Measurements from ENCODE around the gene CHIA.
"Not testable (repeated sequence)": the region's sequence is repeated elsewhere in the genome, so short reads cannot be mapped to it uniquely, and the experiment has no call there.

Gene CHIA

DNA sequence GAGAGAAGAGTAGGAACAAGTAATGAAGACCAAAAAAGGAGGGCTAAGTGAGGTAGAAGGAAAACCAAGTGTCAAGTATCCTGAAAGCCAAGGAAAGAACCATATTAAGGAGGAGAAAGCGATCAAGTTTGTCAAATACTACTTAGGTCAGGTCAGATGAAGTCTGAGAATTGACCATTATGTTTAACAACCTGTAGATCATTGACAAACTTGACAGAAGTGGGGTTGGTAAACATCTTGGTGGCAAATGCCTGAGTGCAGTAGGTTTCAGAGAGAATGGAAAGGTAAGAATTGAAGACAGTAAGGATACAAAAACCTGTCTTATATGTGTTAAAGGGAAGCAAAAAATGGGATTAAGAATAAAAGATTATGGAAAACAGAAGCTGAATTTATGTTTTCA is 3.7 kb upstream of the CHIA start:
- ATAC-seq: no peak

DNA sequence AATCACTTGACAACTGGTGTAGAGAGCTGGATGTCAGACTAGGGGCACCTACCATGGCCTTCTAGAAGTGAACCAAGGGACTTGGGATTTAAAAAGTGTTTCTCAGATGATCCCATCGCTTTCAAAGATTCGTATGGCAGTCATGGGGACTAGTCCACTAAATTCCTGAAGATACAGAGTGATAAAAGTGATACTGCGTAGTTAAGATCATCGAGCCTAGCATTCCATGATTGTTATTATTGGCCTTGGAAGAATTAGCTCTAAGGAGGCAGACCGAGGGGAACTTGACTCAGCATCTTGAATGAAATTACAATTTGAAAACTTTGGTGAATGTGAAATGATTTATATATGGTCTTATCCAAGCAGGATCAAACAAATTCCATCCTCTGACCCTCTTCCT is 1.3 kb upstream of the CHIA start:
- no peak for ATAC-seq

DNA sequence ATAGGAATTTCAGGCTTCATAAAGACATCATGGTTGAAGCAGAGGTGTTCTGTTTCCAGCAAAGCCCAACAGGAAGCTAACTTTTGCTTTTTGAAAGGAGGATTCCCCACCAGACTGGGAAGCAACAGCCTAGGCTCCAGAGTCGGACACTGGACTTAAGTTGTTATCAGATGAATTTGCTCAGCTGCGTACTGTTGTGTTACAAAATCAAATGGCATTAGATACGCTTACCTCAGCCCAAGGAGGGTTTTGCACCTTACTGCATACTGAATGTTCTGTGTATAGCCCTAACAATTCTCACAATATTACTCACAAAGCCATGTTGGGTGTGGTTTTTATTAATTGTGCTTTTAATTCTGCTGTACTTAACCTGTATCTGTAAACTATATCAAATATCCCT is 547 bp upstream of the CHIA start:
- ATAC-seq: no peak

DNA sequence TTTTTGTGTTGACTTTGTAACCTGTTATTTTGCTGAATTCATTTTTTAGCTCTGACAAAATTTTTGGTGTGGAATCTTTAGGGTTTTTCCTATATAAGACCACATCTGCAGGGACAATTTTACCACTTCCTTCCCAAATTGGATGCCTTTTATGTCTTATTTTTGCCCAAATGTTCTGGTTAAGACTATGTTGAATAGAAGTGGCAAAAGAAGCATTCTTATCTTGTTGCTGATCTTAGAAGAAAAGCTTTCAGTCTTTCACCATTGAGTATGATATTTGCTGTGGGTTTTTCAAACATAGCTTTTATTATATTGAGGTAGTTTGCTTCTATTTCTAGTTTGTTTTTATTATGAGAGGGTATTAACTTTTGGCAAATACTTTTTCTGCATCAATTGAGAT is 3.7 kb downstream of the CHIA start:
- ATAC-seq: no peak

DNA sequence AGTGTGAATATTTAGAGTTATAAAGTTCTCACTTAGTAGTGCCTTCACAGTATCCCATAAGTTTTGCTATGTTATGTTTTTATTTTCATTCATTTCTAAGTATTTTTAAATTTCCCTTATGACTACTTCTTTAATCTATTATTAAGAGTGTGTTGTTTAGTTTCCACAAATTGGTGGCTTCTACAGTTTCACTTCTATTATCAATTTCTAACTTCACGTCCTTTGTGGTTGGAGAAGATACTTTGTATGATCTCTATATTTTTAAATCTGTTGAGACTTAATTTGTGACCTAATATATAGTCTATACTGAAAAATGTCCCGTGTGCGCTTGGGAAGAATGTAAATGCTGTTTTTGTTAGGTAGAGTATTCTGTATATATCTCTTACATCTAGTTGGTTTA is 11.7 kb downstream of the CHIA start:
- ATAC-seq: no peak

DNA sequence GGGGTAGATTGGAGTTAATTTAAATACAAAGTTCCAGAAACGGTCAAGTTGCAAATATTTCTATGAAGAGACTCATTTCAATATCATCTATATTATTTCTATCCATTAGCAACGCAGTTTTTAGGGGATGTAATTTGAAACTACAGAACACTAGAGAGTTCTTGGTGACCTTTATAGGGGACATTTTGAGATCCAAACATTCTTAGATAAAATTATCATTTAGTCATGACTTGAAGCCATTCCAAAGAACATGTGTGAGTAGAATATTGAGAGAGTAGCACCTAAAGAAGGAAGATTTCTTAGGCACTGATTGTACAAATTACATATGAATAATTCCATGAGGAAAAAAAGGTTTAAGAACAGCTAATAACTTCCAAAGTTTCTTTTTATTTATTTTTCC is 19.0 kb downstream of the CHIA start:
- no peak for ATAC-seq

DNA sequence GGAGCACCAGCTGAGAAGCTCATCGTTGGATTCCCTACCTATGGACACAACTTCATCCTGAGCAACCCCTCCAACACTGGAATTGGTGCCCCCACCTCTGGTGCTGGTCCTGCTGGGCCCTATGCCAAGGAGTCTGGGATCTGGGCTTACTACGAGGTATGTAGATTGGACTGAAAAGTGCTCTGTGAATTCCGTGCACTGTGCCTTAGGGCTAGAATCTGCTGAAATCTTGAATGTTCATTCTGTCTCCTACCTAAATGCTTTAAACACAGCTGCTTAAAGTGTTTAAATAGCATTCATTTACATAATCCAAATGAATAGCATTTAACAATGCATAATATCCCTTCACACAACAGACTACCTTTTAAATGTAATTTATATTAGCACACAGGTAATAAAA is 27.9 kb downstream of the CHIA start:
- no peak for ATAC-seq

DNA sequence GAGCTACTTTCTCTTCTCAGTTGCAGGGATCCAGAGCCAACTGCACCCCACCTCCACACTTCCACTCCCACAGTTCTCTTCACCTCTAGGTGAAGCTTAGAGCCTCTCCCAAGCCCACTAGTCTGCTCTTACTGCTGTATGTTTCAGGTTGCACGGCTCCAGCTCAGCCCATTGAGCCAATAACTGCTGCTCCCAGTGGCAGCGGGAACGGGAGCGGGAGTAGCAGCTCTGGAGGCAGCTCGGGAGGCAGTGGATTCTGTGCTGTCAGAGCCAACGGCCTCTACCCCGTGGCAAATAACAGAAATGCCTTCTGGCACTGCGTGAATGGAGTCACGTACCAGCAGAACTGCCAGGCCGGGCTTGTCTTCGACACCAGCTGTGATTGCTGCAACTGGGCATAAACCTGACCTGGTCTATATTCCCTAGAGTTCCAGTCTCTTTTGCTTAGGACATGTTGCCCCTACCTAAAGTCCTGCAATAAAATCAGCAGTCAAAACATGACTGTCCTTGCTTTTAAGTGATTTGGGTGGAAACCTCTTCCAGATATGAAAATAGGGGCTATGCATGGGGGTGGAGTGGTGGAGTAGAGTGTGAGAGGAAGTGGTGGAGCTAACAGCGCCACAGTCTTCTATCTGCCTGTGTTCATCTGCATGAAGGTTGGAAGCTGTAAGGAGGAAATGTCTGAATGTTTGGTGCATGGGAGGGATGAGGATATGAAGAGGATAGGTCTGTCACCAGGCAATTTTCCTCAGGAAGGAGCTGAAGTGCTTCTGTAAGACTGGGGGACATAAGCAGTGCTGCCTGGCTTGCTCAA is 29.6 kb downstream of the CHIA start:
- no peak for ATAC-seq

DNA sequence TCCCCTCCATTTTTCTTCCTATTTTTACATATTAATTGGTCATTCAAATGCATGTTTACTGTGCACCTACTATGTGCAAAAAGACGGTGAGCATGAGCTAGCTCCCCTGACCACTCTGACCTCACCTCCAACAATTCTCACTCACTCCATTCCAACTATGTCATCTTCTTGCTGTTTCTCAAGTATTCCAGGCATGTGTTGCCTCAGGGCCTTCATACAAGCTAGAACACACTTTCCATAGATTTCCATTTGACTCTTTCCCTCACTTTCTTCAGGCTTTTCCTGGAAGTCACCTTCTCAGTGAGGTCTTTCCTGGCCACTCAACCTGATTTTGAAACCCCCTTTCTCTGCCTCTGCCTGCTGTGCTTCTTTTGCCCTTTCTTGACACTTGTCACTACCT is 32.6 kb downstream of the CHIA start:
- ATAC-seq: no peak

DNA sequence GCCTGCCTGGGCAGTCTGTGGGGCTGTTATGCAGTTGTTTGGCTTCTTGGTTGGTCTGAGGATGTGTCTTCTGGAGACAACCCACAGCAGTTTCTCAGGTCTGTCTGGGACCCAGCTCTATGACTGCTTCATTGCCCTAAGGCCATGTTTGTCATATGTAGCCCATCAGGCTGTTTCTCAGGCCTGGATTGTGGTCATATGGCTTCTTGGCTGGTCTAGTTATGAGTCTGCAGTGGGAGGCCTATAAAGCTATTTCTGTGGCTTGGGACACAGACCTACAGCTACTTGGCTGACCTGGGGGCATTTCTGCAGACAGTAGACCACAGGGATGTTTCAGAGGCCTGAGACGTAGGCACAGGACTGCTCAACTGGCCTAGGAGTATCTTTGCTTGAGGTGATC is 41.5 kb downstream of the CHIA start:
- no peak for ATAC-seq

DNA sequence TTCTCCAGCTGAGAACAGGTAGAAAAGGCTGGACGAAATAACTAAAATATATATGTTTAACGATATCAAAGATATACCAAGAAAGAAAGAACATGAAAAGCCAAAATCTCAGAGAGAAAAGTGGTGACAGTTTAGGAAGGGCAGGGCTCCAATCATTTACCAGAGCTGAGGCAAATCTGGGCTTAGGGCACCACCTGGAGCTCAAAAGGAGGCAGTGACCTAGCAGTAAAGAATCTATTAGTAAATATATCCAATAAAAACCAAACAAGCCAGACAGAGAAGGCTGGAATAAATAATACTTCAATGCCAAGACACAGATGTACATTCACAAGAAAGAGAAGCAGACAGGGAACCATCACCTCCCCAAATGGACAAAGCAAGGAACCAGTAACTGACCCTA is 43.5 kb downstream of the CHIA start:
- peak; percentile 58 to 76 for ATAC-seq

DNA sequence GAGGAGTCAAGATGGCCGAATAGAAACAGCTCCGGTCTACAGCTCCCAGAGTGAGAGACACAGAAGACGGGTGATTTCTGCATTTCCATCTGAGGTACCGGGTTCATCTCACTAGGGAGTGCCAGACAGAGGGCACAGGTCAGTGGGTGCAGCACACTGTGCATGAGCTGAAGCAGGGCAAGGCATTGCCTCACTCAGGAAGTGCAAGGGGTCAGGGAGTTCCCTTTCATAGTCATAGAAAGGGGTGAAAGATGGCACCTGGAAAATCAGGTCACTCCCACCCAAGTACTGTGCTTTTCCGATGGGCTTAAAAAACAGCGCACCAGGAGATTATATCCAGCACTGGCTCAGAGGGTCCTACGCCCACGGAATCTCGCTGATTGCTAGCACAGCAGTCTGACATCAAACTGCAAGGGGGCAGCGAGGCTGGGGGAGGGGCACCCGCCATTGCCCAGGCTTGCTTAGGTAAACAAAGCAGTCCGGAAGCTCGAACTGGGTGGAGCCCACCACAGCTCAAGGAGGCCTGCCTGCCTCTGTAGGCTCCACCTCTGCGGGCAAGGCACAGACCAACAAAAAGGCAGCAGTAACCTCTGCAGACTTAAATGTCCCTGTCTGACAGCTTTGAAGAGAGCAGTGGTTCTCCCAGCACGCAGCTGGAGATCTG is 44.7 kb downstream of the CHIA start:
- ATAC-seq: not testable (repeated sequence)

DNA sequence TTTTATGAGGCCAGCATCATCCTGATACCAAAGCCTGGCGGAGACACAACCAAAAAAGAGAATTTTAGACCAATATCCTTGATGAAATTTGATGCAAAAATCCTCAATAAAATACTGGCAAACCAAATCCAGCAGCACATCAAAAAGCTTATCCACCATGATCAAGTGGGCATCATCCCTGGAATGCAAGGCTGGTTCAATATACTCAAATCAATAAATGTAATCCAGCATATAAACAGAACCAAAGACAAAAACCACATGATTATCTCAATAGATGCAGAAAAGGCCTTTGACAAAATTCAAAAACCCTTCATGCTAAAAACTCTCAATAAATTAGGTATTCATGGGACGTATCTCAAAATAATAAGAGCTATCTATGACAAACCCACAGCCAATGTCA is 48.2 kb downstream of the CHIA start:
- not testable (repeated sequence) for ATAC-seq

DNA sequence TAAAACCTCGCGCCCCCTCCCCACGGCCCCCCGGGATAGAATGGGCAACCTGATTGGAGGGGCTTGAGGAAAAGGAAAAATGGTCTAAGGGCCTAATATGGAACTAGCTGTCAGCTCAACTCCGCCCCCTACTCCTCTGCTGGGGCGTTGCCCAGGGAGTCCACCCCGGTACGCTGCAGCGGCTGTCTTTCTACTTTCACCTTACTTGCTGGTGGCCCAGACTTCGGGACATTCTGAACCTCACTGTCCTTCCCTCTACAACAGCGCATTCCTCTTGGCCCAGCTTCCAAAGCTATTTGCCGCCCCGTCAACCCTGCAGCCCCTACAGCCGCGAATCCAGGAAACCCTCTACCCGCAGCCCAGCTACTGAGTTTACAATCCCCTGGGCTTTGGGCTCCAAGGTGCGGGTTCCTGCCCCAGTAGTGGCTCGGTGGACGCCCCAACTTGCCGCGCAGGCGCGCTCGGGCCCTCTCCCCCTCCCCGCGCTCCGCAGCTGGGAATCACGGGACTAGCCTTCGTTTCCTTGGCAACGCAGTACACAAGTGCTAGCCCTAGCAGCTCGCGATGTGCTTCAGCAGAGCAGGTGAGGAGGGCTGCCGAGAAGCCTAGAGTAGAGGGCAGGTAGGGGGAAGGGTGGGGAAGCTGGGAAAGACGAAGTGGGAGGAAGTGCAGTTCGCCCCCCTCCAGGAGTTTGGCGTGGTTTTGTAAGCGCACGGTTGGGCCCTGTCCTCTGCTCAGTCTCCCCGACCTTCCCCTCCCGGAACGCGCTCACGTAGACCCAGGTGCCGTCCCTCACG is 55.6 kb downstream of the CHIA start:
- ATAC-seq: peak; percentile 89

DNA sequence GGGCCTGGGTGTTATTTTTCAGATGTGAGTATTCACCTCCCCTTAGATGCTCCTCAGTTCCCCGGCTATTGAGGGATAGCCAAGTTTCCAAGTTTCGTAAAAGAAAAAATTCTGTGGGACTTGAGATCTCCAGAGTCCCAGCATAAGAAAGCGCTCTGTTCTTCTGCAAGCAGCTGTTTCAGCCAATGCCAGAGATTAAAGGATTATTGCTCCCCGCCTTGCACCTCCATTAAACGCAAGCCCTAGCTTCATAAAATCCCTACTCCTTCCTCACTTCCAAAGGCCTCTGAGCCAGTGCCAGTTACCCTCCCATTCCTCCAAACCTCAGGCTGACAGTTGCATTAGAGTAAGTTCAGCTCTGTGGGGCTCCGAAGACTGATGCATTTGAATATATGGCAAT is 56.4 kb downstream of the CHIA start:
- no peak for ATAC-seq

DNA sequence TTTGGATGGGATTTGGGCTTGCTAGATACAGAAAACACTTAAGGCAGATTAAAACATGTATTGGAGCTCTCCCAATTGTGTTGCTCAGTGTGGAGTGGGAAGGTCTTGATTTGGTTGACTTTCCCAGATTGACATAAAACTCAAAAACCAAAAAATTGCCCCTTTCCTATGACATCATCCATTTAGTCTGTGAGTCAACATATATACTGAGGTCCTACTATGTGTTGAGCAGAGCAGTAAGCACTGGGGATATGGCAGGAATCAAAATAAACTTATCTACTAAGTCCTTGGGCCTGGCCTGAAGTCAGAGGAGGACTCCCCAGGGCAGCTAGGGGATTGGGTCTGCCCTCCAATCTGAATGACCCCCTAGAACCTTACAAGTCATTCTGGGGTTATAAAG is 61.0 kb downstream of the CHIA start:
- ATAC-seq: no peak

DNA sequence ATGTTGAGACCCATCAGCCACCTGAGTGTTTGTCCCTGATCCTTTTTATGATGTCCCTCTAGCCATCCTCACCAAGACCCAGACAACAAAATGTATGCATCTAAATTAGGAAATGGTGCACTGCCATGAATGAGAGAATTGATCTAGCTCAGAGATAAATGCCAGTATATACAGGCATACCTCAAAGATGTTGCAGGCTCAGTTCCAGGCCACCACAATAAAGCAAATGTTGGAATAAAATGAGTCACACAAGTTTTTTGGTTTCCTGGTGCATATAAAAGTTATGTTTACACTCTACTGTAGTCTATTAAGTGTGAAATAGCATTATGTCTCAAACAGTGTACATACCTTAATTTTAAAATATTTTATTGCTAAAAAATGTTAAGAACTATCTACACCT is 63.9 kb downstream of the CHIA start:
- ATAC-seq: no peak

DNA sequence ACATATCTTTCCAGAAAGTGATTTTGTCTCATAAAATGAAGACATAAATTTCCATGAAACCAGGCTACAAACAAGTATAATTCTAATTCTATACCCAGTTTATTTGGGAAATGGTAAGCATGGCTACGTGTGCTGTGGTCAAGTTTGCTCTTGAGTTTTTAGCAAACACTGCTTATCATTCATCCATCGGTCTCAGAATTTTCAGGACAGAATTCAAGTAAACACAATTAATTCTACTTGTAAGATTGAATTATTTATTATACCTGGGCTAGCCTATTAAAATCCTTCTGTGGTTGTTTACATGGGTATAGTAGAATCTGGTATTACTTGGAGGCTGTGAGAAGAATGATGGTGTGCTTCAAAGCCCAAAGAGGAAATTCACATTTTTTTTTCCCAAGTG is 68.3 kb downstream of the CHIA start:
- no peak for ATAC-seq

DNA sequence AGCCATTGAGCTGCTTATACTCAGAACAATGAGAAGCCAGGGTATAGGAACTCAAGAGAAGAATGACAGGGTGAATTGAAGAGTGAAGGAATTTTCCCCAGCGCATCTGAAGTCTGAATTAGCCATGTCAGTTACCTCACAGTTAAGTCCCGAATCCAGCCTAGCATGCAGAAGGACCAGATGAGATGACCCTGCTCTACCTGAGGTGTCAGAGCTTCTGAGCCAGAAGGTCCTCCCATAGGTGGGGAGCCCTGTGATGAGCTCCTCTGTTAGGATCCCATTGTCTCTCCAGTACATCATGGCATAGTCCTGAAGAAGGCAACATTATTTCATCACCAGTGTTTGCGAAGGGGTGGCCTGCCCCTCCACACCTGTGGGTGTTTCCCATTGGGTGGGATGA is 68.7 kb downstream of the CHIA start:
- no peak for ATAC-seq

DNA sequence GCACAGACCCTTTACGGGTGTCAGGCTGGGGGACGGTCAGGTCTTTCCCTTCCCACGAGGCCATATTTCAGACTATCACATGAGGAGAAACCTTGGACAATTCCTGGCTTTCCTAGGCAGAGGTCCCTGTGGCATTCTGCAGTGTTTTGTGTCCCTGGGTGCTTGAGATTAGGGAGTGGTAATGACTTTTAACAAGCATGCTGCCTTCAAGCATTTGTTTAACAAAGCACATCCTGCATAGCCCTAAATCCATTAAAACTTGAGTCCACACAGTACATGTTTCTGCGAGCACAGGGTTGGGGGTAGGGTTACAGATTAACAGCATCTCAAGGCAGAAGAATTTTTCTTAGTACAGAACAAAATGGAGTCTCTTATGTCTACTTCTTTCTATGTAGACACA is 69.6 kb downstream of the CHIA start:
- ATAC-seq: not testable (repeated sequence)

DNA sequence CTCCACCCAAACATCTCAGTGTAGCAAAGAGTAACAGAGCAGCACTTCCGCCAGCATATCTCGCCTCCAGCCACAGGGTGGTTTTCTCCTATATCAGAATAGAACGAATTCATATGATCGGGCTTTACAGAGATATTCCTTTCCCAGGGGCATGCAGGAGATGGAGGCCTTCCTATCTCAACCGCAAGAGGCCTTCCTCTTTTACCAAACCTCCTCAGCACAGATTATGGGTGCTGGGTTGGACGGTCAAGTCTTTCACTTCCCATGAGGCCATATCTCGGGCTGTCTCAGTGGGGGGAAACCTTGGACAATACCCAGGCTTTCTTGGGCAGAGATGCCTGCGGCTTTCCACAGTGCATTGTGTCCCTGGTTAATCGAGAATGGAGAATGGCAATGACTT is 71.1 kb downstream of the CHIA start:
- no peak for ATAC-seq

DNA sequence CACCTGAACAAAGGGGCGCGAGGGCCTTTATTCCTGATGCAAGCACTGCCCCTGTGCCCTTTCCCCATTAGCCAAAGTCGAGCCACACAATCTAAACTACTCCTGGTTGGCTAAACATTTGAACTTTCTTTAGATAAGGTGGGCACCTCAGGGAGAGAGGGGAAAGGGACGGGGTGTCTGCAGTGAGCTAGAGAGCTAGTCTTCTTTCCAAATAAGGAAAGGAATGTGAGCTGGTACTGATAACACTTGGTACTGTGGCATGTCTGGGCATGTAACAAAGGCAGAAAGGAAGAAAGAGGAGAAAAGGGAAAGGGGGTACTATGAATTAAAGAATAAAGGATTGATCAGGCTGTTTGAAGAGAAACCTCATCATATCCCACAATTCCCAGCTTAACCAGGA is 74.0 kb downstream of the CHIA start:
- ATAC-seq: no peak

DNA sequence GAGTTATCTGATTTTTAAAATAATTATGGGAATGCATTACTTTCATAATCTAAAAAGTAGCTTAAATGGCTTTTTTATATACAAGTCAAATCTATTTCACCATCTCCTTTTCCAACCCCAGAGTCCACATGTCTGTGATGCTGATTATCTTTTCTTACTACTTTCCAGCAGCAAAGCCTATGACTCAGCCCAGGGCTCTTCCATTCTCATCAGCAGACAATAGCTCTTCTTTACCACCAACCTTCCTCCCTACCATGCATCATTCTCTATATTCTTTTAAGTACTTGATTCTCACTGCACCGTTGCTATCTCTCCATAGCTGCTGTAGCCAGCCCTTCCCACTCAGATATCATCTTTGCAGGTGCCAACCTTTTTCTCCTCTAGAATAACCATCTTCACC is 75.6 kb downstream of the CHIA start:
- ATAC-seq: no peak

DNA sequence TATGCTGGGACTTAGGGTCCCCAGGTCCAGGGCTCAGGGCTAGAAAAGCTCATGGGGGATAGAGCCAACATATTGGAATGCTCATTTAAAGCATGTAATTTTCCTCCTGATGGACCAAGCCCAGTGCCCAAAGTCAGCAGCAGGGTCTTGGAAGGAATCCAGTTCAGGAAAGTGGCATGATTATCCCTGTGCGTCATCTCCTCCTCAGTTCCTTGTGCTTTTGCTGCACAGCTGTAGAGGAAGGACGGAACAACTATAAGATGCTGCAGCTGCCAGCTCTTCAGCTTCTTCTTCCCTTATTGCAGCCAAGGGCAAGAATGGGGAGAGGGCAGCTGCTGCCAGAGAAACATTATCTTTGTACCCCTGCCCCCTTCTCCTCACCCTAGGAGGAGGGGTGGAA is 78.5 kb downstream of the CHIA start:
- ATAC-seq: no peak

All from activated CD4-positive, CD25-positive, alpha-beta regulatory T cell treated with anti-CD3 and anti-CD28 coated beads, Interleukin-2, amount 50 U/mL, for 24 hours (primary cell).